K562 (cell line): ENCODE data around the gene MVD. TPM values are rescaled to one million over a fixed set of nuclear protein-coding genes. Genes with fewer than 3 reads are reported as not detected.

ENCODE experiments used
- CBX8 ChIP-seq: fragments of 200-600 bp; sonication (generic); IDR thresholded peaks from 2 replicates; pipeline ENCODE4 v1.6.1; 2012; ENCODE audit warnings: borderline replicate concordance, mixed run types, low read depth, mild to moderate bottlenecking, moderate library complexity, mixed read lengths, low read length, control low read depth, inconsistent platforms; ENCODE audit not compliant: poor library complexity, severe bottlenecking; ENCODE audit errors: extremely low read depth
- ELF2 ChIP-seq: fragments of 250-450 bp; sonication (Bioruptor Pico); IDR thresholded peaks from 2 replicates; pipeline ENCODE4 v1.5.0; 2021; ENCODE audit warnings: mild to moderate bottlenecking
- ERF ChIP-seq: fragments of 450-650 bp; formaldehyde crosslinking; IDR thresholded peaks from 2 replicates; pipeline ENCODE4 v1.4.0; 2020; ENCODE audit warnings: mild to moderate bottlenecking, mixed read lengths
- FOXJ3 ChIP-seq: sonication (generic); formaldehyde crosslinking; IDR thresholded peaks from 2 replicates; pipeline ENCODE4 v1.4.0; 2020; ENCODE audit warnings: mild to moderate bottlenecking, missing genetic modification reagents
- PHB2 ChIP-seq: fragments of 450-650 bp; IDR thresholded peaks from 2 replicates; pipeline ENCODE4 v1.6.1; 2017; ENCODE audit warnings: low read depth
- PRMT5 ChIP-seq: sonication (generic); formaldehyde crosslinking; IDR thresholded peaks from 2 replicates; pipeline ENCODE4 v1.5.0; 2020; ENCODE audit warnings: missing genetic modification reagents
- SAP30 ChIP-seq: fragments of 200-600 bp; sonication (generic); IDR thresholded peaks from 2 replicates; pipeline ENCODE4 v1.6.1; 2012; ENCODE audit warnings: borderline replicate concordance, low read depth, mild to moderate bottlenecking, moderate library complexity, low read length, control low read depth, inconsistent platforms; ENCODE audit not compliant: insufficient read depth, poor library complexity, severe bottlenecking
- SMC3 ChIP-seq: conservative IDR thresholded peaks from 2 replicates; pipeline ENCODE4 v1.6.1; 2011; ENCODE audit warnings: low read depth, low read length, improper control_type of control experiment; ENCODE audit not compliant: insufficient read depth
- ZNF764 ChIP-seq: fragments of 250-450 bp; sonication (Bioruptor Pico); IDR thresholded peaks from 2 replicates; pipeline ENCODE4 v1.4.0; 2020; ENCODE audit warnings: low read depth, mild to moderate bottlenecking, moderate library complexity
- polyA plus RNA-seq, 8 experiments: library from polyadenylated mRNA; depleted of rRNA in 4 of 8; stranded (reverse) in 5 of 8; unstranded in 3 of 8; fragments of >200 nt; fragmentation: Nextera tagmentation in 2 of 8; fragmentation: Illumina TruSeq in 1 of 8; extraction: Ambion mirVana in 2 of 8; extraction: Trizol in 1 of 8; gene quantifications; 2 replicates each; pipeline versions ENCODE4 v1.2.1 to v1.2.3, GENCODE V29; 2011 to 2014; ENCODE audit warnings: inconsistent platforms in 1 of 8, missing spikeins in 1 of 8
- total RNA-seq, 7 experiments: library from RNA; depleted of rRNA in 6 of 7; stranded (reverse); fragments of >200 nt in 6 of 7; fragmentation: Illumina TruSeq in 2 of 7; extraction: Trizol in 2 of 7; gene quantifications; 2 replicates each; pipeline versions ENCODE4 v1.2.1 to v1.2.3, GENCODE V29; 2011 to 2021; ENCODE audit warnings: low replicate concordance in 1 of 7
- TF ChIP-seq, protein P1 (sequence below): sonication (generic); formaldehyde crosslinking; IDR thresholded peaks from 2 replicates; pipeline ENCODE4 v1.8.1; 2023; ENCODE audit warnings: mild to moderate bottlenecking, missing genetic modification reagents
- TF ChIP-seq, protein P2 (sequence below): sonication (generic); formaldehyde crosslinking; IDR thresholded peaks from 2 replicates; pipeline ENCODE4 v1.8.1; 2023; ENCODE audit warnings: mild to moderate bottlenecking, missing genetic modification reagents, moderate library complexity
- TF ChIP-seq, protein P3 (sequence below): fragments of 450-650 bp; IDR thresholded peaks from 2 replicates; pipeline ENCODE4 v1.6.1; 2016; ENCODE audit warnings: borderline replicate concordance
- TF ChIP-seq, protein P4 (sequence below): sonication (generic); formaldehyde crosslinking; IDR thresholded peaks from 2 replicates; pipeline ENCODE4 v1.8.0; 2023; ENCODE audit warnings: mild to moderate bottlenecking, missing genetic modification reagents
- TF ChIP-seq, protein P5 (sequence below): fragments of 450-650 bp; IDR thresholded peaks from one replicate; pipeline ENCODE4 v1.6.1; 2018; ENCODE audit warnings: mild to moderate bottlenecking, moderate library complexity; ENCODE audit not compliant: partially characterized antibody

The MVD gene
- total and polyA plus RNA-seq, 9 of the 15 experiments (the other 6 are each of a cell fraction or from before 2014, with no cell fraction given) = 12.2 to 141 (median 45.3) TPM

DNA sequence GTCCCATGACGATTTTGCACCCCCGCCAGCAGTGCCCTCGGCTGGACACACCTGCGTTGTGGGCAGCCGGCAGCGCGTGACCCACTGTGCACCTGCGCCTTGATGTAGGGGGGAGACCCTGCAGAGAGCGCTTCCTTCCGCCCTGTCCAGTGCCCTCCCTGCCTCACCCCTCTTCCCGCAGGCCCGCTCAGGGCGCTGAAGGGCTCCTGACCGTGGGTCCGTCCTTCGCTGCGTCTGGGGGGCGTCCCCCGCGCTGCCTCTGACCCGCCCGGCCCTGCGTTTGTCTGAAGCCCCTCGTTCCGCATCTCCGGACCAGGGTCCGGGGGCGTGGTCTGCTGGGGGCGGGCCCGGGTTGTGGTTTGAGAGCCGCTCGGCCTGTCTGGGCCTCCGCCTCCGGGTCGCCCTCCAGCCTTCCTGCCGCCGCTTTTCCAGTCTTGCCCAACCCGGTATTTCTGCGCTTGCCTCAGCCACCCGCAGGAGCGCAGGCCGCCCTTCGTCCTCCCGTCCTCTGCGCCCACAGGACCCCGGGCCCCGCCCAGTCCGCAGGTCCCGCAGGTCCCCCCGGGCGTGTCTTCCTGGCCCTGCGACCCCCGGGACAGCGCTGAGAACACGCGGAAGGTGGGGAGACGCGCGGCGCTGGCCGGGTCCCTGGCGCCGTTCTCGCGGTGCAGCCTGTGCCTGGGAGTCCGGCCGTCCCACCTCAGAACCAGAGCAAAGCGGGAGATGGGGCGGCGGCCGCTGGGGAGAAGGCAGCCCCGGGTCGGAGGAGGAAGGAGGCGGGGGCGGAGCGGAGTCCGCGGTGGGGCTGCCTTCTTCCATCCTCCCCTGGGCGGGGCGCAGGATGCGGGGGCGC is 28.5 kb downstream of the MVD start (continued):
- TF ChIP-seq ERF (CRISPR knock-in tag) (no peak), ELF2 (CRISPR knock-in tag) (no peak), SMC3 (no peak), ZNF764 (CRISPR knock-in tag) (no peak), FOXJ3 (CRISPR knock-in tag) (no peak), CBX8 (no peak), PHB2 (no peak), SAP30 (no peak), PRMT5 (CRISPR knock-in tag) (no peak)
- TF ChIP-seq, protein P1, sequence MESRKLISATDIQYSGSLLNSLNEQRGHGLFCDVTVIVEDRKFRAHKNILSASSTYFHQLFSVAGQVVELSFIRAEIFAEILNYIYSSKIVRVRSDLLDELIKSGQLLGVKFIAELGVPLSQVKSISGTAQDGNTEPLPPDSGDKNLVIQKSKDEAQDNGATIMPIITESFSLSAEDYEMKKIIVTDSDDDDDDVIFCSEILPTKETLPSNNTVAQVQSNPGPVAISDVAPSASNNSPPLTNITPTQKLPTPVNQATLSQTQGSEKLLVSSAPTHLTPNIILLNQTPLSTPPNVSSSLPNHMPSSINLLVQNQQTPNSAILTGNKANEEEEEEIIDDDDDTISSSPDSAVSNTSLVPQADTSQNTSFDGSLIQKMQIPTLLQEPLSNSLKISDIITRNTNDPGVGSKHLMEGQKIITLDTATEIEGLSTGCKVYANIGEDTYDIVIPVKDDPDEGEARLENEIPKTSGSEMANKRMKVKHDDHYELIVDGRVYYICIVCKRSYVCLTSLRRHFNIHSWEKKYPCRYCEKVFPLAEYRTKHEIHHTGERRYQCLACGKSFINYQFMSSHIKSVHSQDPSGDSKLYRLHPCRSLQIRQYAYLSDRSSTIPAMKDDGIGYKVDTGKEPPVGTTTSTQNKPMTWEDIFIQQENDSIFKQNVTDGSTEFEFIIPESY (CRISPR knock-in tag) = peak; percentile 94
- TF ChIP-seq, protein P2, sequence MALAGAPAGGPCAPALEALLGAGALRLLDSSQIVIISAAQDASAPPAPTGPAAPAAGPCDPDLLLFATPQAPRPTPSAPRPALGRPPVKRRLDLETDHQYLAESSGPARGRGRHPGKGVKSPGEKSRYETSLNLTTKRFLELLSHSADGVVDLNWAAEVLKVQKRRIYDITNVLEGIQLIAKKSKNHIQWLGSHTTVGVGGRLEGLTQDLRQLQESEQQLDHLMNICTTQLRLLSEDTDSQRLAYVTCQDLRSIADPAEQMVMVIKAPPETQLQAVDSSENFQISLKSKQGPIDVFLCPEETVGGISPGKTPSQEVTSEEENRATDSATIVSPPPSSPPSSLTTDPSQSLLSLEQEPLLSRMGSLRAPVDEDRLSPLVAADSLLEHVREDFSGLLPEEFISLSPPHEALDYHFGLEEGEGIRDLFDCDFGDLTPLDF (CRISPR knock-in tag) = no peak
- TF ChIP-seq, protein P3, sequence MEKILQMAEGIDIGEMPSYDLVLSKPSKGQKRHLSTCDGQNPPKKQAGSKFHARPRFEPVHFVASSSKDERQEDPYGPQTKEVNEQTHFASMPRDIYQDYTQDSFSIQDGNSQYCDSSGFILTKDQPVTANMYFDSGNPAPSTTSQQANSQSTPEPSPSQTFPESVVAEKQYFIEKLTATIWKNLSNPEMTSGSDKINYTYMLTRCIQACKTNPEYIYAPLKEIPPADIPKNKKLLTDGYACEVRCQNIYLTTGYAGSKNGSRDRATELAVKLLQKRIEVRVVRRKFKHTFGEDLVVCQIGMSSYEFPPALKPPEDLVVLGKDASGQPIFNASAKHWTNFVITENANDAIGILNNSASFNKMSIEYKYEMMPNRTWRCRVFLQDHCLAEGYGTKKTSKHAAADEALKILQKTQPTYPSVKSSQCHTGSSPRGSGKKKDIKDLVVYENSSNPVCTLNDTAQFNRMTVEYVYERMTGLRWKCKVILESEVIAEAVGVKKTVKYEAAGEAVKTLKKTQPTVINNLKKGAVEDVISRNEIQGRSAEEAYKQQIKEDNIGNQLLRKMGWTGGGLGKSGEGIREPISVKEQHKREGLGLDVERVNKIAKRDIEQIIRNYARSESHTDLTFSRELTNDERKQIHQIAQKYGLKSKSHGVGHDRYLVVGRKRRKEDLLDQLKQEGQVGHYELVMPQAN = no peak
- TF ChIP-seq, protein P4, sequence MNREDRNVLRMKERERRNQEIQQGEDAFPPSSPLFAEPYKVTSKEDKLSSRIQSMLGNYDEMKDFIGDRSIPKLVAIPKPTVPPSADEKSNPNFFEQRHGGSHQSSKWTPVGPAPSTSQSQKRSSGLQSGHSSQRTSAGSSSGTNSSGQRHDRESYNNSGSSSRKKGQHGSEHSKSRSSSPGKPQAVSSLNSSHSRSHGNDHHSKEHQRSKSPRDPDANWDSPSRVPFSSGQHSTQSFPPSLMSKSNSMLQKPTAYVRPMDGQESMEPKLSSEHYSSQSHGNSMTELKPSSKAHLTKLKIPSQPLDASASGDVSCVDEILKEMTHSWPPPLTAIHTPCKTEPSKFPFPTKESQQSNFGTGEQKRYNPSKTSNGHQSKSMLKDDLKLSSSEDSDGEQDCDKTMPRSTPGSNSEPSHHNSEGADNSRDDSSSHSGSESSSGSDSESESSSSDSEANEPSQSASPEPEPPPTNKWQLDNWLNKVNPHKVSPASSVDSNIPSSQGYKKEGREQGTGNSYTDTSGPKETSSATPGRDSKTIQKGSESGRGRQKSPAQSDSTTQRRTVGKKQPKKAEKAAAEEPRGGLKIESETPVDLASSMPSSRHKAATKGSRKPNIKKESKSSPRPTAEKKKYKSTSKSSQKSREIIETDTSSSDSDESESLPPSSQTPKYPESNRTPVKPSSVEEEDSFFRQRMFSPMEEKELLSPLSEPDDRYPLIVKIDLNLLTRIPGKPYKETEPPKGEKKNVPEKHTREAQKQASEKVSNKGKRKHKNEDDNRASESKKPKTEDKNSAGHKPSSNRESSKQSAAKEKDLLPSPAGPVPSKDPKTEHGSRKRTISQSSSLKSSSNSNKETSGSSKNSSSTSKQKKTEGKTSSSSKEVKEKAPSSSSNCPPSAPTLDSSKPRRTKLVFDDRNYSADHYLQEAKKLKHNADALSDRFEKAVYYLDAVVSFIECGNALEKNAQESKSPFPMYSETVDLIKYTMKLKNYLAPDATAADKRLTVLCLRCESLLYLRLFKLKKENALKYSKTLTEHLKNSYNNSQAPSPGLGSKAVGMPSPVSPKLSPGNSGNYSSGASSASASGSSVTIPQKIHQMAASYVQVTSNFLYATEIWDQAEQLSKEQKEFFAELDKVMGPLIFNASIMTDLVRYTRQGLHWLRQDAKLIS (CRISPR knock-in tag) = no peak
- TF ChIP-seq, protein P5, sequence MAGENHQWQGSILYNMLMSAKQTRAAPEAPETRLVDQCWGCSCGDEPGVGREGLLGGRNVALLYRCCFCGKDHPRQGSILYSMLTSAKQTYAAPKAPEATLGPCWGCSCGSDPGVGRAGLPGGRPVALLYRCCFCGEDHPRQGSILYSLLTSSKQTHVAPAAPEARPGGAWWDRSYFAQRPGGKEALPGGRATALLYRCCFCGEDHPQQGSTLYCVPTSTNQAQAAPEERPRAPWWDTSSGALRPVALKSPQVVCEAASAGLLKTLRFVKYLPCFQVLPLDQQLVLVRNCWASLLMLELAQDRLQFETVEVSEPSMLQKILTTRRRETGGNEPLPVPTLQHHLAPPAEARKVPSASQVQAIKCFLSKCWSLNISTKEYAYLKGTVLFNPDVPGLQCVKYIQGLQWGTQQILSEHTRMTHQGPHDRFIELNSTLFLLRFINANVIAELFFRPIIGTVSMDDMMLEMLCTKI = no peak
